Left colon (tissue), 2 donors: ENCODE data around the gene ZFP92. TPM values are rescaled to one million over a fixed set of nuclear protein-coding genes. Genes with fewer than 3 reads are reported as not detected.

Experiments
- ATAC-seq: fragments of 200-7000 bp; cut with Tn5 transposase; one replicate; pipeline ENCODE4 v1.9.1; 2020; ENCODE audit warnings: mild to moderate bottlenecking, moderate library complexity
- DNase-seq, 2 donors: peaks; one replicate each; pipeline ENCODE4 v3.0.0-alpha.2; 2020
- intact Hi-C, 2 donors: fragments of 100-400 bp; cut with DNase I in 1 of 2; cut with micrococcal nuclease in 1 of 2; formaldehyde crosslinking; loops; one replicate each; pipeline versions ENCODE4 v1.11.2 to v1.14.0; 2022; cut with DNase I, micrococcal nuclease
- long read RNA-seq: library from polyadenylated mRNA; unstranded; transcript quantifications from one replicate; pipeline ENCODE4 v2.0.0, GENCODE V29; 2021
- total RNA-seq, 2 donors: library from RNA; stranded (reverse); fragmentation: NEBNext Ultra II Directional; extraction: Animal tissue kit (Norgen Biotek cat#: 25700); gene quantifications; one replicate each; pipeline ENCODE4 v1.2.1, GENCODE V29; 2021
- donor health status: DM: no; HTN: no; CAD: no.
- donor health status: DM: yes; HTN: yes; CAD: no.

The ZFP92 gene, protein sequence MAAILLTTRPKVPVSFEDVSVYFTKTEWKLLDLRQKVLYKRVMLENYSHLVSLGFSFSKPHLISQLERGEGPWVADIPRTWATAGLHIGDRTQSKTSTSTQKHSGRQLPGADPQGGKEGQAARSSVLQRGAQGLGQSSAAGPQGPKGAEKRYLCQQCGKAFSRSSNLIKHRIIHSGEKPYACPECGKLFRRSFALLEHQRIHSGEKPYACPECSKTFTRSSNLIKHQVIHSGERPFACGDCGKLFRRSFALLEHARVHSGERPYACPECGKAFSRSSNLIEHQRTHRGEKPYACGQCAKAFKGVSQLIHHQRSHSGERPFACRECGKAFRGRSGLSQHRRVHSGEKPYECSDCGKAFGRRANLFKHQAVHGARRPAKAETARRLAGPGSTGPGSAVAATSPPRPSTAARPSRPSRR
- total RNA-seq: under 1 TPM; 0.18 to 0.50 TPM
- long read RNA-seq: 0 reads

DNA sequence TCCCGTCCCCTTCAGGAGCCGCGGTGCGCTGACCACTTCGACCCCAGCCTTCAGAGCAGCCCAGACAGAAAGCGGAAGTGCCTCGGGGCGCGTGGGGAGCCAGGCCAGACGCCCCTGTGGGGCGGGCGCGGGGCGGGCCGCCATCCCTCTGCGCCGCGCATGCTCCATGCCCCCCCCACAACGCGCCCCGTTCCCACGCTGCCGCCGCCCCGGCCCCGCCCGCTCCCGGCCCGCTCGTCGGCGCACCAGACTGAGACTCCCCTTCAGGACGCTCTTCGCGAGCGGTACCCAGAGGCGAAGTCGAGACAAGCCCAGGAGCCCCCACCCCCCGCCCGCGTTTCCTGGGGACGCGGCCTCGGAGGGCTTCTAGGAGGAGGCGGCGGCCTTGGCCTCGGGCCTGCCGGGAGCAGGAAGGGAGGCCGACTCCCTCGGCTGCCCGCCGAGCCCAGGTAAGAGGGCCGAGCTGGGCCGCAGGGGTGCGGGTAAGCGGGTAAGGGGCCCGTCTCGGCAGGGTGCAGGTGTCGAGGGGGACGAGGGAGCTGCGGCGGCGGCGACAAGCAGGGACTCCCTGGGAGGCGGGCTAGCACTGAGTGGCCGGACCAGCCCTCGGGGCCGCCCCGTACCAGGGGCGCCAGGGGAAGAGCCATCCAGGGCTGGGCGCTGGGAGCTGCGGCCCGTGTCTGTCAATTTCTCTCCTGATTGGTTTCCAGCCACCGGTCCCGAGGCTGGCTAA, at the start of gene ZFP92:
Gene ZFP92 (plus strand): TSS at position 218 of the 733 bp plus-strand sequence. CDS start 6,851 bp downstream, outside the sequence.
- peak; percentile 46 for ATAC-seq

DNA sequence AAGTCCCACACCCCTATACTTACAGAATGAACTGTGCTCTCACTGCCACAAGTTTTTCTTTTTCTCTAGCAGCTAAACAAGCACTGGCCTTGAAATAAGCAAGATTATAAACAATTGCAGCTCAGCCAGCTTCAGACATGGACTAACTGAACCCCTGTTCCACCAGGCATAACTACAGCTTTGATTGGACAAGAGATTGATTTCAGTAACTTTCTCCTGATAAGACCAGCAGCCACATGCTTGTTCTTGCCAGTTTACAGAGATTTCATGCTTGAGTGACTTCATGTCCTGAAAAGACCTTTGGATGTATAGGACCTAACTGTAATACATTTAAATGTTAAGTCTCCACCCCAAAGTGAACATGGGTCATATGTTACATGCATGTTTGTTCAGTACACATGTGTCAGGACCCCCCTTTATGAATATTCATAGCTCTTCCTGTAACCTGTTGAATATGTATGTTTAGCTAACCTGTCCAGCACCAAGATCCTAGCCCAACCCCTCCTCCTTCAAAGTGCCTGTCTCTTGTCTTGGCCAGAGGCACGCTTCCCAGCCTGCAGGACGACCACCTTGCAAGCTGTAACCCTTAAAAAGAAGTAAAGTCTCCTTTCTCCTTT, 49.4 kb upstream of the ZFP92 start:
- ATAC-seq: no peak
- no peak for DNase-seq
- intact Hi-C loops: no loop called here

More for the DNA sequence above, at the start of gene ZFP92:
- intact Hi-C loops: no loop called here
- peak in 1 of 2 donors; percentile 41 for DNase-seq

DNA sequence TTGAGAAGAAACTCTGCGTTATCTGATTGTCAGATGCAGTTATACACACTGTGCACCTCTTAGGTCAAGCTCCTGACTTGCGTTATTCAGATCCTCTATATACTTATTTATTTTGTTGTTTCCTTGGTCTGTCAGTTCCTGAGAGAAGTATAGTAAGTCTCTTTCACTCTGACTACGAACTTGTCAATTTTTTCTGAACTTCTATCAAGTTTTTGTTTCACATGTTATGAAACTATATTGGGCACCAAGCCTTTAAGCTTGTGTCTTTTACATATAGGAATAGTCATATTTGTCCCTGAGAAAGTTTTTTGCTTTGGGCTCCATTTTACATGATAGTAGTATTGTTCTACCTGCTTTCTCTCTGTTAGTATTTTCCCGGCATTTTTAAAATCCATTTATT, 45.6 kb upstream of the ZFP92 start:
- ATAC-seq: no peak
- intact Hi-C loops: no loop called here
- no peak for DNase-seq

DNA sequence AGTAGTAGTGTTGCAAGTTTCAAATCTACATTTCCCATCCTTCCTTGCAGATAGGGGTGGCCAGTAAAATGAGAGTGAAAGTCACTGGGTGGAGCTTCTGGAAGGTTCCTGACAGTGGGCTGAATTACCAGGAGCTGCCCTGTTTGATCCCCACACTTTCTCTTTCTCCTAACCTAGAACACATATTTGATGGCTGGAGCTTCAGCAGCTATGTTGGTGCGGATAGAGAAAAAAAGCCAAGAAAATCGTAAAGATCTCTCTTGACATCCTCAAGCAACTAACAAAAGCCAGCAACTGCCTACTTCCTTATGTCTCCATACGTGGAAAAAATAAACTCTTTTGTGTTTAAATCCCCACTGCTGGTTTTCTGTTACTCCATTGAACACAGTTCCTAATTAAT, 45.2 kb upstream of the ZFP92 start:
- intact Hi-C loops: no loop called here
- ATAC-seq (no peak), DNase-seq (no peak)

DNA sequence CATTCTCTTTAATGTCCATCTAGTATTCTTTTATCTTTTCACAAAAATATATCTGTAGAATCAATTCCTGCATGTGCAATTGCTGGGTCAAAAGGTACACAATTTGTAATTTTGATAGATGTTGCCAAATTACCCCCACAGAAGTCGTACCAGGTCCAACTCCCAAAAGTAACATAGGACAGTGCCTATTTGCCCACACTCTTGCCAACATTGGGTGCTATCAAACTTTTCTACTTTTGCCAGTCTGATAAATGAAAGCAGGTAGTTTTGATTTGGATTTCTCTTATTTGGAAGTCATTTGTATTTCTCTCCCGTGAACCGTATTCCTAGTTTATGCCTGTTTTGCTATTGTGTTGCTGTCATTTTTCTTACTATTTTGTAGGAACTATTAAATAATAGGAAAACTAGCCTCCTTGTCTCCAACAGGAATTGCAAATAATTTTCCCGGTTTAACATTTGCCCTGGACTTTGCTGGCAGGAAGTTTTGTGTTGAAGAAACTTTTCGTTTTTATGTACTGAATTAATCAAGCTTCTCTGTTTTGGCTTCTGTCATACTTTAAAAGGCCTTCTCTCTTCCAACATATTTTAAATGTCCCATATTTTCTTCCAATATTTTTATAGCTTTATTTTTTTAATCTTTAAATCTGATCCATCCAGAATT, 44.3 kb upstream of the ZFP92 start:
- no peak for DNase-seq
- intact Hi-C loops: no loop called here
- ATAC-seq: no peak

DNA sequence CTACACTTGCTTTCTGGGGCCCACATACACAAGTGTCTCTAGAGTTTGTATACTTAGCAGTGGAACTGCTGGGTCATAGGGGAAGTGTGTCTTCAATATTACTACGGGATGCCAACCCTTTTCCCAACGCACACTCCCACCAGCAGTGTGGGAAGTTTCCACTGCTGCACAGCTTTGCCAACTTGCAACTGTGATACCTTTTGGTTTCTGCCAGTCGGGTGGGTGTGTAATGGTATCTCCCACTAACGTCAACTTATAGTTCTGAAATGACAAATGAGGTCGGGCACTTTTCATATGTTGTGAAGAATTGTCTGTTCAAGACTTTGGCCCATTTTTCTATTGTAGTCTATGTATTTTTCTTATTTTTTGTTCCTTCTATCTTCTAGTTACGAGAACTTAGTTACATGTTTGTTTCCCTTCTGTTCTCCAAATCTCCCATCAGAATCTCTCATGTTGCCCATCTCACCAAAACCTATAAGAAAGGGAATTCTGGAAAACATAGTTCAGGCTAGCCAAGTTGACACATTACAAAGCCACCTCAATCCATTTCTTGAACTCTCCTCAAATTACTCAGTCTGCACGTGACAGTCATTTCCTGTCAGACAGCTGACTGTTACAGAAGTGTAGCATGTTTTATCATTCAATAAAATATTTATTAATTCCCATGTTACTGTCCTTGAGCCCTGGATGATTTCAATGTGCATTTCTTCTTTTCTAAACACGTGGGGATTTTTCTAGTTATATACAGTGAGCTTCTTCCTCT, 40.8 kb upstream of the ZFP92 start:
- no peak for DNase-seq
- no peak for ATAC-seq
- intact Hi-C loops: no loop called here

DNA sequence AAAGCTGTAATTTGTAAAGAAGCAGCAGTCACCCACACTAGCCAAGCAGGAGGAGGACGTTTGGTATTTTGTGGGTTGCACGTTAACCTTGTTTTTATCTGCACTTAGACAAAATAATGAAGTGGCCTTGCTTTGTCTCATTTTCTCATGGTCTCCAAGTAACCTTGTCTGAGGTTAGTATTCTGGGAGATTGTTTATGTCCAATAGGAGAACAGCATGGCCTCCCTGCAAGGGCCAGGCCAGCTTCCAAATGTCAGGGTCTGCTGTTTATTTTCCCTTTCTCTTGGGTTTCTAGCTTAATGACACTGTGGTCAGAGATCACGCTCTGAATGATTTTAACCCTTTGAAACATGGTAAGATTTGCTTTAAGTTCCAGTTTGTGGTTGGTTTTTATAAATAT, 40.0 kb upstream of the ZFP92 start:
- DNase-seq (no peak), ATAC-seq (no peak)
- intact Hi-C loops: no loop called here

DNA sequence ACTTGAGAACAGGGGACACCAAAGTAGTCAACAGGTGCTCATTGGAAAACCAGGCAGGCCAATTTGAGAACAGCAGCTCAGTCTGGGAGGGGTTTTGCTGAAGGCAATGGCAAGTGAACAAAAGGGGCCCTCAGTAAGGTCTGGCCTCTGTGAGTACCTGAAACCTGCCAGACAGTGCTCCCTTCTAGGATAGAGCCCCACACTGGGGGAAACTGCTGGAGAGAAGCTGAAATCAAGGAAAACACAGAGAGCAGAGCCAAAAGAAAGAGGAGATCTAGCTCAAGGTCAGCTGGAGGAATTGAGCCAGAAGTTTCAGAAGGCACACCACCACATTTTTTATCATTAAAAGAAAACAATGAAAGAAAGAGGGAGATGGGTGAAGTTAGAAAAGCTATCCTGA, 38.3 kb upstream of the ZFP92 start:
- no peak for DNase-seq
- intact Hi-C loops: no loop called here
- ATAC-seq: no peak

DNA sequence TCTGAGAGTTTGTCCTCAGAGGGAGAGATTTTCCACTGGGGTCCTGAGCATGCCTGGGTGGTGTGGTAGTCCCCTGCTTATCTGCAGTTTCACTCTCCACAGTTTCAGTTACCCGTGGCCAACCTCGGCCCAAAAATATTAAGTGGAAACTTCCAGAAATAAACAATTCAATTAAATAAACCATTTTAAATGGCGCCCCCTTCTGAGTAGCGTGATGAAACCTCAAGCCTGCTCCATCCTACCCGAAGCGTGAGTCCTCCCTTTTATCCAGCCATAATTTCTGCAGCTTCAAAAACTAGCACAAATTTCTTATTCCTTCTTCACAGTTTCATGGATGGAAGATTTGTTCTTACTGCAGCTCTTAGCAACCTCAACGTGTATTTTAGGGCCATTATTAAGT, 36.8 kb upstream of the ZFP92 start:
- intact Hi-C loops: no loop called here
- no peak for ATAC-seq
- no peak for DNase-seq

DNA sequence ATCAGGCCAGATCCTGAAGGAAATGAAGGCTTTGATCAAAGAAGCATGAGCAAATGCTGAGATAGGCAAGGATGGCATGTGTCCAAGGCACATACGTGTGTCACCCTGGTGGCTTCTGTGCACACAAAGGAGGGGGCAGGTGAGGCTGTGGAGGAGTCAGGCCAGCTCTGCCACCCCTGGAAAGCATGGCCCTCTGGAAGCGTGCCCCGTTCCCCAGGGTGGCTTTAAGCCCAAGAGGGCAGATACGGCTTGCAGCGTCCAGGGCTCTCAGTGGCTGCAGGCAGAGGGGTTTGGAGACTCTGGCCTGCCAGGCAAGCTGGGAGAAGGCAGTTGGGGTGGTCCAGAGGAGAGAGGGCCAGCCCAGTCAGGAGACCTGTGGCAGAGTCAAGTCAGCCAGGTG, 35.7 kb upstream of the ZFP92 start:
- ATAC-seq (no peak), DNase-seq (no peak)
- intact Hi-C loops: no loop called here

DNA sequence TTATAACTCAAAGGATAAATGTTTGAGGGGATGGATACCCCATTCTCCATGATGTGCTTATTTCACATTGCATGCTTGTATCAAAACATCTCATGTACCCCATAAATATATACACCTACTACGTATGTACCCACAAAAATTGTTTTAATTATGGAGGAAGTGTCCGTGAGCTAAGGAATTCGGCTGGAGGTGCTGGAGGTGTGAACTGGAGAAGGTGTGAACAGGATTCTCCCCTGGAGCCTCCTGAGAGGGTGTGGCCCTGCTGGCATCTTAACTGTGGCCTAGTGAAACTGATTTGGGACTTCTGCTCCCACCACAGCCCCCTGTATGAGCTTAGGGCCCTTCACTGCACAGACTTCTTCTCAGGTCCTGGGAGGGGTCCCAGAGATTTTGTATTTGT, 33.5 kb upstream of the ZFP92 start:
- intact Hi-C loops: no loop called here

DNA sequence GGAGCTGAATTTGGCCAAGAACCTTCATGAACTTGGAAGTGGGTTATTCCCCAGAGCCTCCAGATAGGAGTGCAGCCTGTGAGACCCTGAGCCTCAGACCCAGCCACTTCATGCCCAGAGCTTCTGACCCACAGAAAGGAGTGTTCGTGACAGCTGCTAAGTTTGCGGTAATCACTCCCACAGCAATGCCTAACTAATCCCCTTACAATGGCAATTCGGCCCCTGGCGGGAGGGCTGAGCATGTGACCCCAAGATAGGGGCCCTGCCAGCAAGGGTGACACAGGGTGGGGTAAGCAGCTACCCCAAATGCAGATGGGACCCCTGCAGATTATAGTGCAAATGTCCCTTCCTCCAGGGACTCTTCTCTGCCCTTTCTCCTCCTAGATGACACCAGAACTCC, 32.7 kb upstream of the ZFP92 start:
- intact Hi-C loops: no loop called here
- DNase-seq: no peak
- no peak for ATAC-seq

More for the DNA sequence above, 33.5 kb upstream of the ZFP92 start:
- no peak for ATAC-seq
- DNase-seq: no peak

DNA sequence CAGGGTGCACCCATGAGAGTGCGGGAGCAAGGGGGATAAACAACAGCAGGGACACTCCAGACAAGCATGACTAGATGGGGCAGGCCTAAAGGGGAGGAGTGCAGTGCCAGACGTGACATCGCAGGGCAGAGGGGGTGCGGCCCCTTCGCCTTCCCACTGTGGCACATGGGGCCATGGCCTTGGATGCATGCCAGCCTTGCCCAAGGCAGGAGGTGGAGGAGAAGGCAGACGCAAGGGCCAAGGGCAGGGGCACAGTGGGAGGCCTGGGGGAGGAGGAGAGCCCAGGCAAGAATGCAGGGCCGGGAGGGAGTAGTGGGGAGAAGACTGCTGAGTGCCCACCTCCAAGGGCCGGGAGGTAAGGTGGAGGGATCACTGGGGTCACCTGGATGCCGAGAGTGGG, 31.8 kb upstream of the ZFP92 start:
- ATAC-seq (no peak), DNase-seq (no peak)
- intact Hi-C loops: no loop called here

DNA sequence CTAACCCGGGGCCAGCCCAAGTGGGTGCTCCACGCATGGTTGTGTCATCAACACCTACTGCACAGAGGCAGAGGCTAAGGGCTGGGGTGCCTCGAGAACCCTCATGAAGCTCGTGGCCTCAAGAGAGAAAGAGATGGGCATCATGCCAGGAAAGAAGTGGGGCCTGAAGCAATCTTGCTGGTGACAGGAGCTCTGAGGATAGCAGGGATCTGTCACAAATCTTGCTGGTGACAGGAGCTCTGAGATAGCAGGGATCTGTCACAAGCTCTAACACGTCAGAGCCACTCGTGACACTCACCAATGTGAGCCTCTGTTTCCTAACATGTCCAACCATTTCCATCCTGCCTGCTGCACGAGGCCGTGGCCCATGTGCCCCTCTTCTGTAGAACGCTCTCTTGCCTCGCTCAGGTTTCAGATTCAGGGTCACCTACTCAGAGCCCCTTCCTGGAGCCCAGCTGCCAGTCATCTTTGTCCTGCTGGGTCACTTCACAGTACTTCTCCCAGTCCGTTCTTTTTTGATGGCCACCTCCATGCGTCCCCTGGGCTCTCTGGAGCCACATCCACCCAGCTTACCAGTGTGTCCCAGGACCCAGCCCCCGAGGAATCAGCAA, 31.2 kb upstream of the ZFP92 start:
- ATAC-seq (no peak), DNase-seq (no peak)
- intact Hi-C loops: no loop called here

DNA sequence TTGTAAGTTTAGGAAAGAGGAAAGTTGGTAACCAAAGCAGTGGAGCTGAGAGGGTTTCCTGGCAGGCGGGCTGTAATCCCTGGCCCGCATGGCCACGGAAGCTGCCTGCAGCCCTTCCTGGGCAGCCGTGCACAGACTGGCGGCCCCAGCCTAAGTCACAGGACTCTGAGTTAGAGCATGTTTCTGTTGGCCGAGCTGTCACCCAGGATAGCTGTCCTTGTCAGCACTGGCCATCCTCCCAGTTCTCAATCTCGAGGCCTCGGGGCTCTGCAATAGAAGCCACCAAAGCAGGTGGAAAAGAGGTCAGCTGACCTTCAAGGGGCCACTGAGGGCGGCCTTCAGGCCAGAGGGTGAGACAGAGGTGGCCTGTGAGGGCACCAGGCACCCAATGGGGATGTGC, 30.6 kb upstream of the ZFP92 start:
- DNase-seq (no peak), ATAC-seq (no peak)
- intact Hi-C loops: no loop called here

DNA sequence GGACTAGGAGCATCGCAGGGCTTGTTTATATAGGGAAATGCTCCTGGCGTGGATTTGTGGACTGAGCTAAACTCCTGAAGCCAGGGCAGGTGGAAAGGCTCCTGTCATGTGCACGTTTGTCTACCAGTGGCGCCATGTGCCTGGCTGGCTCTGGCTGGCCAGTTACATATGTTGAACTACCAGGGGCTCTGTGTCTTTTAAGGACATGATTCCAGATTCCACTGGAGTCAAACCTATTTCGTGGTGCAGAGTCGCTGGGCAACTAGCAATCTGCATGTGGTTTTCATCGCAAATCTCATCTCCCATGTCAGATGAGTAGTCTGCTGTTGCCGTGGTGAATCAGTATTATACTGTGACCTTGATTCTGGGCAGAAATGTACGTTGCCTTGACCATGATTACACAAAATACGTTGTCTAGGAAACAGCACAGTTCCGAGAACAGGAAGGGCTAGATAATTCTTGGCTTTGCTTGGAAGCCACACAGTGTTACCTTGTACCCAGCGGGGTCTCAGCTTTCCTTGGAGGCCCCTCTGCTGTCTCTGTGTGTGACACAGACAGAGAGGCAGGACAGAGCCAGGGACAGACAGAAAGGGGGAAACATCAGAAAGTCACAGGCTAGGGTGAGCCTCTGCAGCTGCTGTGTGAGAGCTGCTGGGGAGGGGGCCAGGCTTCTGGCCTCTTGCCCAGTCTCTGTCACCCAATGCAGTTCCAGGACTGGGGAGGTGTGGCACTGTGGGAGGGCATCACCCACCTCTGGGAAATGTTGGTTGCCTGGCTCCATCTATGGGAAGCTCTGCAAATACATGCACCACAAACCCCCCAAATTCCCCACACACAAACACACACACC, 29.4 kb upstream of the ZFP92 start:
- DNase-seq (no peak), ATAC-seq (no peak)
- intact Hi-C loops: no loop called here
